Adipocyte (in vitro differentiated cells): ENCODE data around the gene NPAT.
"Not testable (repeated sequence)": the region's sequence is repeated elsewhere in the genome, so short reads cannot be mapped to it uniquely, and the experiment has no call there.

Experiments used
- DNase-seq: peaks from one replicate; pipeline ENCODE4 v3.0.0-alpha.2; 2015; ENCODE audit warnings: low read depth
- H3K27me3 ChIP-seq: replicated peaks from 2 replicates; pipeline ENCODE4 v1.7.0; 2013; ENCODE audit warnings: mild to moderate bottlenecking, low read length, moderate library complexity; ENCODE audit not compliant: control insufficient read depth, insufficient read depth
- H3K36me3 ChIP-seq: 2 replicates; pipeline ENCODE4 v1.7.0; 2013; ENCODE audit warnings: low read length, mild to moderate bottlenecking, moderate library complexity; ENCODE audit not compliant: control insufficient read depth, insufficient read depth, severe bottlenecking
- H3K4me1 ChIP-seq: 2 replicates; pipeline ENCODE4 v1.7.0; 2013; ENCODE audit warnings: mild to moderate bottlenecking, low read length, moderate library complexity; ENCODE audit not compliant: control insufficient read depth, insufficient read depth
- H3K4me3 ChIP-seq: 2 replicates; pipeline ENCODE4 v1.7.0; 2013; ENCODE audit warnings: mild to moderate bottlenecking, low read length, moderate library complexity
- H3K9ac ChIP-seq: 2 replicates; pipeline ENCODE4 v1.7.0; 2013; ENCODE audit warnings: mild to moderate bottlenecking, low read length, moderate library complexity
- H3K9me3 ChIP-seq: 2 replicates; pipeline ENCODE4 v1.7.0; 2013; ENCODE audit warnings: mild to moderate bottlenecking, low read length, moderate library complexity; ENCODE audit not compliant: control insufficient read depth

The NPAT gene

GRCh38 chr11:108198833-108199232 is 23.6 kb downstream of the NPAT start:
- Histone ChIP-seq H3K4me3 (no peak overlapping the region), H3K36me3 (peaks cover 32% of the 10 kb centered on the region)
- DNase-seq = no peak

GRCh38 chr11:108197351-108197750 is 25.1 kb downstream of the NPAT start:
- no peaks in the 10 kb centered on the region for H3K27me3 ChIP-seq
- DNase-seq = no peak
- peaks cover 7% of the 10 kb centered on the region for H3K4me1 ChIP-seq
- H3K9me3 ChIP-seq = no peaks in the 10 kb centered on the region
- H3K9ac ChIP-seq = no peak overlapping the region
- H3K4me3 ChIP-seq = no peak overlapping the region
- peaks cover 44% of the 10 kb centered on the region for H3K36me3 ChIP-seq

More at GRCh38 chr11:108198833-108199232, 23.6 kb downstream of the NPAT start:
- Histone ChIP-seq H3K27me3 (no peaks in the 10 kb centered on the region), H3K9me3 (no peaks in the 10 kb centered on the region), H3K4me1 (peaks cover 7% of the 10 kb centered on the region), H3K9ac (no peak overlapping the region)

- Histone ChIP-seq H3K9me3 (no peaks in the 10 kb centered on the region), H3K36me3 (peaks cover 48% of the 10 kb centered on the region), H3K27me3 (no peaks in the 10 kb centered on the region), H3K9ac (no peak overlapping the region), H3K4me1 (peaks cover 7% of the 10 kb centered on the region), H3K4me3 (no peak overlapping the region)
- no peak for DNase-seq
These were observed 25.5 kb downstream of the NPAT start for GRCh38 chr11:108196901-108197300.

DNA sequence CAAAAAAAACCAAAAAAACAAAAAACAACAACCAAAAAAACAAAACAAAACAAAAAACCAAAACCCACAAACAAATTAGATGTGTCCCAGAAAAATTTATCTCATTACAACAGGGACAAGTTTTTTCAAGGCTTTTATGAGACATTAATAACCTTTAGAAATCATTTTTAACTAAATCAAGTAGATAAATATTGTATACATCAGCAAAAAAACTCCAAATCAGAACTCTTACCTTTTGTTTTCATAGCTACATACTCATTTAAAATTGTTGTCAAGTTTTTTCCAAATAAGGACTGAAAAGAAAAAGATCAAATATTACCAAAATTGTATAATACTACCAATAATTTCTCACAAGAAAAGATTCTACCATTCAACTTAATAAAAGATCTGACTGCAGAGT is 28.7 kb downstream of the NPAT start:
- no peak for DNase-seq
- Histone ChIP-seq H3K9me3 (no peaks in the 10 kb centered on the region), H3K36me3 (peaks cover 72% of the 10 kb centered on the region), H3K4me3 (no peak overlapping the region), H3K4me1 (no peaks in the 10 kb centered on the region), H3K27me3 (no peaks in the 10 kb centered on the region), H3K9ac (no peak overlapping the region)

DNA sequence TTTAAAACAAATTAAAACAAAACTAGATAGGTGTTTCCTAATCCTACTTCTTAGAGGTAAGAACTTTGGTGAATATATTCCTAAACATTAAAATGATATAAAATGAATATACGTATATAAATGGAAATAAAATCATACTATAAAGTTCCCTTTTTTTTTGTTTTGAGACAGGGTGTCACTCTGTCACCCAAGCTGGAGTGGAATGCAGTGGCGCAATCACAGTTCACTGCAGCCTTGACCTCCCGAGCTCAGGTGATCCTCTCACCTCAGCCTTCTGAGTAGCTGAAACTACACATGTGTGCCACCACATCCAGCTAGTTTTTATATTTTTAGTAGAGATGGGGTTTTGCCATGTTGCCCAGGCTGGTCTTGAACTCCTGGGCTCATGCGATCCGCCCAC is 44.9 kb downstream of the NPAT start:
- peaks cover 68% of the 10 kb centered on the region for H3K36me3 ChIP-seq
- H3K9me3 ChIP-seq = no peaks in the 10 kb centered on the region
- H3K9ac ChIP-seq = no peak overlapping the region
- H3K27me3 ChIP-seq = no peaks in the 10 kb centered on the region
- no peaks in the 10 kb centered on the region for H3K4me1 ChIP-seq
- no peak for DNase-seq
- no peak overlapping the region for H3K4me3 ChIP-seq

GRCh38 chr11:108170184-108170583 is 52.3 kb downstream of the NPAT start:
- Histone ChIP-seq H3K4me3 (peak overlapping the region; percentile 39), H3K9me3 (no peaks in the 10 kb centered on the region), H3K36me3 (peaks cover 73% of the 10 kb centered on the region), H3K4me1 (no peaks in the 10 kb centered on the region), H3K27me3 (no peaks in the 10 kb centered on the region), H3K9ac (no peak overlapping the region)
- DNase-seq = no peak

DNA sequence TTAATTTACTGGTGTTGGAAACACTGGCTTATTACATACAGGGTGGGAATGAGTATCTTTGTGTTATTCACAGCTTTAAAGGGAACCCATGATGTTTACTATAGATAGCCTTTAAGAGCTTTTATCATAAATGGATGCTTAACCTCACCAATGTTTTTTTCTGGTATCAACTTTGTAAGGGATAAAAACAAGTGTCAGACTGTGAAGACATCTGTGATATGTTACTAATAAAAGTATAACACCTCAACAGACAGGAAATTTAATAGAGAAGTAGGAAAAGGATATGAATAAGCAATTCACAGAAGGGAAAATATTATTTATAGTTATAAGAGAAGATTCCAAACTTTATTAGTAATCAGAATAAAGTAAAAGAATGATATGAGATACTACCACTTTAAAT is 54.8 kb downstream of the NPAT start:
- peaks cover 64% of the 10 kb centered on the region for H3K36me3 ChIP-seq
- no peaks in the 10 kb centered on the region for H3K4me1 ChIP-seq
- H3K4me3 ChIP-seq = no peak overlapping the region
- H3K27me3 ChIP-seq = no peaks in the 10 kb centered on the region
- no peak for DNase-seq
- H3K9me3 ChIP-seq = no peaks in the 10 kb centered on the region
- no peak overlapping the region for H3K9ac ChIP-seq

GRCh38 chr11:108162878-108163277 is 59.6 kb downstream of the NPAT start:
- not testable (repeated sequence) for H3K9ac ChIP-seq, H3K27me3 ChIP-seq, H3K4me1 ChIP-seq, DNase-seq, H3K9me3 ChIP-seq, H3K4me3 ChIP-seq
- peaks cover 76% of the 10 kb centered on the region for H3K36me3 ChIP-seq

GRCh38 chr11:108160970-108161566 is 61.4 kb downstream of the NPAT start:
- DNase-seq = no peak
- no peak overlapping the region for H3K4me3 ChIP-seq
- H3K4me1 ChIP-seq = no peaks in the 10 kb centered on the region
- H3K36me3 ChIP-seq = peaks cover 69% of the 10 kb centered on the region
- H3K9ac ChIP-seq = no peak overlapping the region
- no peaks in the 10 kb centered on the region for H3K27me3 ChIP-seq
- H3K9me3 ChIP-seq = no peaks in the 10 kb centered on the region

DNA sequence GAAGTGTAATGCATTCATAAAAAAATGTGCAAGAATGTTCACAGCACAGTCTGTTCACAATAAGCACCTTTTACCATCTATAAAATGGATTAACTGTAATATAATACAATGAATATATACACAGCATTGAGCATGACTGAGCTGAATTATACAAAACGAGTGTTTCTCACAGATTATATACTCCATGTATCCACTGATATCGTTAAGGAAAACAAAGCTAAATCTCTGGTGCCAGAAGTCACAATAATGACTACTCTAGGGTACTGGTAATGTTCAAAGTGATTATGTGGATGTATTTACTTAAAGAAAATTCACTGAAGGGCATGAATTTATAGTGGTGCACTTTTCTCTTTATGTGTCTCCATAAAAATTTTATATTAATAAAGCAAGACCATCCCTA is 67.8 kb downstream of the NPAT start:
- H3K36me3 ChIP-seq = peaks cover 77% of the 10 kb centered on the region
- no peak for DNase-seq
- no peaks in the 10 kb centered on the region for H3K9me3 ChIP-seq
- H3K4me1 ChIP-seq = no peaks in the 10 kb centered on the region
- no peaks in the 10 kb centered on the region for H3K27me3 ChIP-seq
- H3K9ac ChIP-seq = no peak overlapping the region
- H3K4me3 ChIP-seq = no peak overlapping the region

GRCh38 chr11:108148556-108148955 is 73.9 kb downstream of the NPAT start:
- no peak for DNase-seq
- no peak overlapping the region for H3K4me3 ChIP-seq
- H3K9me3 ChIP-seq = no peaks in the 10 kb centered on the region
- H3K36me3 ChIP-seq = peaks cover 80% of the 10 kb centered on the region
- no peak overlapping the region for H3K9ac ChIP-seq
- H3K27me3 ChIP-seq = no peaks in the 10 kb centered on the region
- no peaks in the 10 kb centered on the region for H3K4me1 ChIP-seq

DNA sequence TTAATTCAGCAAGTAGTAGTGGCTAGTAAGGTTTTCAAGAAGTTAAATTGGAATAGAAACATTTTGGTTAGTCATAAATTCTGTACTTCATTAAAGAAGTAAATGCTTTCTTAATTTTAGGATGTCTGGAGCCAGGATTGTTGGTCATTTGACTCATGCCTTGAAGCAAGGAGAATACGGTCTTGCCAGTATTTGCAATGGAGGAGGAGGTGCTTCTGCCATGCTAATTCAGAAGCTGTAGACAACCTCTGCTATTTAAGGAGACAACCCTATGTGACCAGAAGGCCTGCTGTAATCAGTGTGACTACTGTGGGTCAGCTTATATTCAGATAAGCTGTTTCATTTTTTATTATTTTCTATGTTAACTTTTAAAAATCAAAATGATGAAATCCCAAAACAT is 75.3 kb downstream of the NPAT start:
- Histone ChIP-seq H3K4me3 (no peak overlapping the region), H3K4me1 (no peaks in the 10 kb centered on the region), H3K9me3 (no peaks in the 10 kb centered on the region), H3K36me3 (peaks cover 88% of the 10 kb centered on the region), H3K27me3 (no peaks in the 10 kb centered on the region), H3K9ac (no peak overlapping the region)
- no peak for DNase-seq
